Heart left ventricle (tissue), 13 donors: Measurements from ENCODE around the gene GAGE12F.
"Not testable (repeated sequence)": the region's sequence is repeated elsewhere in the genome, so short reads cannot be mapped to it uniquely, and the experiment has no call there.

Source experiments
- POLR2A ChIP-seq, 2 donors: fragments of 450-650 bp; IDR thresholded peaks; one replicate each; pipeline ENCODE4 v1.6.1; 2017; ENCODE audit warnings: antibody characterized with exemption in 2 of 2, mild to moderate bottlenecking in 2 of 2, moderate library complexity in 2 of 2
- TF ChIP-seq, protein P1 (sequence below), 12 donors: fragments of 200-600 bp; sonication (generic) in 4 of 12; IDR thresholded peaks; one replicate each; pipeline versions ENCODE4 v1.5.0 to v1.8.0; 2018 to 2022; ENCODE audit warnings: antibody characterized with exemption in 12 of 12, mild to moderate bottlenecking in 5 of 12
- donor health status: ischemic (EF 13 %, LVEDD 7.1; RV severe dilation, severe dysfunction).
- donor health status: DM: no; HTN: yes; CAD: no.
- donor health status: DM: no; HTN: no; CAD: no.
- donor health status: ischemic (EF 25% LVEDD 6.9; RV normal size, moderate dysfunction).
- donor health status: ischemic (EF 25% LVEDD 5.7; RV mildly dilated, moderate dysfunction).
- donor health status: ischemic (EF 35%, LVEDD 5.7; RV mildly dilated, moderate dysfunction).
- donor health status: nonischemic (EF 11% LVEDD 7.7; RV severe dilation, severe dysfunction).
- donor health status: DM: yes; HTN: yes; CAD: no.
- donor health status: PGD.
- donor health status: ischemic (EF 29% LVEDD 5.4; RV normal size, mild dysfunction).
- donor health status: nonischemic (EF 23%, LVEDD 6.1; RV moderate dilation, normal function).

DNA sequence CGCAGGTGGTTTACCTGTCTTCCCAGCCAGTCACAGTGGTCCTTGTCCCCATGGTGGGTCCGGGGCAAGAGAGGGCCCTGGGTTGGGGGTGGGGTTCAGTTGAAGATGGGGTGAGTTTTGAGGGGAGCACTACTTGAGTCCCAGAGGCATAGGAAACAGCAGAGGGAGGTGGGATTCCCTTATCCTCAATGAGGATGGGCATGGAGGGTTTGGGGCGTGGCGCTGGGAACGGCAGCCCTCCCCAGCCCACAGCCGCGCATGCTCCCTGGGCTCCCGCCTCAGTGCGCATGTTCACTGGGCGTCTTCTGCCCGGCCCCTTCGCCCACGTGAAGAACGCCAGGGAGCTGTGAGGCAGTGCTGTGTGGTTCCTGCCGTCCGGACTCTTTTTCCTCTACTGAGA is 9.5 kb downstream of the GAGE12F start, which contains the start of gene GAGE12G:
- TF ChIP-seq, protein P1, sequence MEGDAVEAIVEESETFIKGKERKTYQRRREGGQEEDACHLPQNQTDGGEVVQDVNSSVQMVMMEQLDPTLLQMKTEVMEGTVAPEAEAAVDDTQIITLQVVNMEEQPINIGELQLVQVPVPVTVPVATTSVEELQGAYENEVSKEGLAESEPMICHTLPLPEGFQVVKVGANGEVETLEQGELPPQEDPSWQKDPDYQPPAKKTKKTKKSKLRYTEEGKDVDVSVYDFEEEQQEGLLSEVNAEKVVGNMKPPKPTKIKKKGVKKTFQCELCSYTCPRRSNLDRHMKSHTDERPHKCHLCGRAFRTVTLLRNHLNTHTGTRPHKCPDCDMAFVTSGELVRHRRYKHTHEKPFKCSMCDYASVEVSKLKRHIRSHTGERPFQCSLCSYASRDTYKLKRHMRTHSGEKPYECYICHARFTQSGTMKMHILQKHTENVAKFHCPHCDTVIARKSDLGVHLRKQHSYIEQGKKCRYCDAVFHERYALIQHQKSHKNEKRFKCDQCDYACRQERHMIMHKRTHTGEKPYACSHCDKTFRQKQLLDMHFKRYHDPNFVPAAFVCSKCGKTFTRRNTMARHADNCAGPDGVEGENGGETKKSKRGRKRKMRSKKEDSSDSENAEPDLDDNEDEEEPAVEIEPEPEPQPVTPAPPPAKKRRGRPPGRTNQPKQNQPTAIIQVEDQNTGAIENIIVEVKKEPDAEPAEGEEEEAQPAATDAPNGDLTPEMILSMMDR (IDR thresholded peaks at IDR 0.05) = not testable (repeated sequence)
- not testable (repeated sequence) for TF ChIP-seq POLR2A (IDR thresholded peaks at IDR 0.05)
